ENCODE results near the gene DLX4.

DNA sequence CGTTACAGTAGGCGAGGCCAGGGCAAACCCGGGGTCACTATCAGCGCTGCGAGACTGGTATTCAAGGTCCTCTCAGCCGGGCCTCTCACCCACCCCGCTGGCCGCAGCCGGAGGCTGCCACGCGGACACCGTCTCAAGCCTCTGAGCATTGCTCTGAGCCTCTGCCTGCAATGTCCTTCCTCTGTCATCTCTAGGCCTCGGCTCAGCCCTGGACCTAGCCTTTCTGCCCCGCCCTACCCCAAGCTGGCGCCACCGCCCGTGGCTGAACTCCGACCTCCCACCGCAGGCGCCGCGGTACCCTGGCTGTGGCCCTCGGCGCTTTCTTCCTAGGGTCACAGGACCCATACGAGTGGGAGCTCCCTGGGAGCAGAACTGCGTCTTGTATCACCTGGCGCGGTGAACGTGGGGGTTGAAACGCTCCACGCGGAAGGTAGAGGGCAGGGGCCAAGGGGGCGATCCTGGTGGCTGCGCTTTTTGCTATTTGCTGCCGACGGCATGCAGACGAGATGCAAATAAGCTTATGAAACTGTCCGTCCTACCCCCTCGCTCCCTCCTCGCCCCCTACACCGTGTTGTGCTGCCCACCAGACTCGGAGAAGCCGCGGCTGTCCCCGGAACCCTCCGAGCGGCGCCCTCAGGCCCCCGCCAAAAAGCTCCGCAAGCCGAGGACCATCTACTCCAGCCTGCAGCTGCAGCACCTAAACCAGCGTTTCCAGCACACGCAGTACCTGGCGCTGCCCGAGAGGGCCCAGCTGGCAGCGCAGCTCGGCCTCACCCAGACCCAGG, 3.7 kb downstream of the DLX4 start:
- TF ChIP-seq, protein P1, sequence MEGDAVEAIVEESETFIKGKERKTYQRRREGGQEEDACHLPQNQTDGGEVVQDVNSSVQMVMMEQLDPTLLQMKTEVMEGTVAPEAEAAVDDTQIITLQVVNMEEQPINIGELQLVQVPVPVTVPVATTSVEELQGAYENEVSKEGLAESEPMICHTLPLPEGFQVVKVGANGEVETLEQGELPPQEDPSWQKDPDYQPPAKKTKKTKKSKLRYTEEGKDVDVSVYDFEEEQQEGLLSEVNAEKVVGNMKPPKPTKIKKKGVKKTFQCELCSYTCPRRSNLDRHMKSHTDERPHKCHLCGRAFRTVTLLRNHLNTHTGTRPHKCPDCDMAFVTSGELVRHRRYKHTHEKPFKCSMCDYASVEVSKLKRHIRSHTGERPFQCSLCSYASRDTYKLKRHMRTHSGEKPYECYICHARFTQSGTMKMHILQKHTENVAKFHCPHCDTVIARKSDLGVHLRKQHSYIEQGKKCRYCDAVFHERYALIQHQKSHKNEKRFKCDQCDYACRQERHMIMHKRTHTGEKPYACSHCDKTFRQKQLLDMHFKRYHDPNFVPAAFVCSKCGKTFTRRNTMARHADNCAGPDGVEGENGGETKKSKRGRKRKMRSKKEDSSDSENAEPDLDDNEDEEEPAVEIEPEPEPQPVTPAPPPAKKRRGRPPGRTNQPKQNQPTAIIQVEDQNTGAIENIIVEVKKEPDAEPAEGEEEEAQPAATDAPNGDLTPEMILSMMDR (IDR thresholded peaks at IDR 0.05): no peak
- TF ChIP-seq POLR2A (IDR thresholded peaks at IDR 0.05): no peak

Data from adrenal gland (tissue), 5 donors.